A673 (cell line): ENCODE measurements around the gene GADL1.

Source experiments
- EZH2 ChIP-seq: fragments of 200-600 bp; sonication (generic); IDR thresholded peaks from 2 replicates; pipeline ENCODE4 v1.6.1; 2017; ENCODE audit warnings: borderline replicate concordance, low read depth, mild to moderate bottlenecking, mixed read lengths, antibody characterized with exemption, low read length; ENCODE audit not compliant: poor library complexity, severe bottlenecking
- TF ChIP-seq, protein P1 (sequence below): fragments of 300-800, 200-600 bp; sonication (generic); conservative IDR thresholded peaks from 2 replicates; pipeline ENCODE4 v1.5.1; 2017; ENCODE audit warnings: low read depth, mild to moderate bottlenecking, antibody characterized with exemption, low read length, moderate library complexity, mixed read lengths

DNA sequence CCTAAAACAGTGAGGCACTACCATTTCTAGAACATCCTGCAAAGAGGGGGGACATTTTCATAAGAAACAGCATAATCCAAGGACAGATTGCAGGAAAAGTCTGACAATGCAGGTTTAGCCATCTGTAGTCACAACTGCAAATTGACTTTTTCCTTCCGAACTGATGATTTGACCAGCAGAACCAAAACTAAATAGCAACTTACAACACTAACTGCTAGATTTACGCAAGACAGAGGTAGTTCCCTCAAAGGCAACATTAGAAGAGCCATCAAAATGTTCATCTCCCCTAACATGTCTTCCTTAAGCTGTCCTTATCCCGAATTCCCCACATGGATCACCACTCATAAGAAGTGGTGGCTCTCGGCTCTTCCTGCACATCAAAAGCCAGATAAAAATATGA lies 129.6 kb downstream of the GADL1 start:
- TF ChIP-seq, protein P1, sequence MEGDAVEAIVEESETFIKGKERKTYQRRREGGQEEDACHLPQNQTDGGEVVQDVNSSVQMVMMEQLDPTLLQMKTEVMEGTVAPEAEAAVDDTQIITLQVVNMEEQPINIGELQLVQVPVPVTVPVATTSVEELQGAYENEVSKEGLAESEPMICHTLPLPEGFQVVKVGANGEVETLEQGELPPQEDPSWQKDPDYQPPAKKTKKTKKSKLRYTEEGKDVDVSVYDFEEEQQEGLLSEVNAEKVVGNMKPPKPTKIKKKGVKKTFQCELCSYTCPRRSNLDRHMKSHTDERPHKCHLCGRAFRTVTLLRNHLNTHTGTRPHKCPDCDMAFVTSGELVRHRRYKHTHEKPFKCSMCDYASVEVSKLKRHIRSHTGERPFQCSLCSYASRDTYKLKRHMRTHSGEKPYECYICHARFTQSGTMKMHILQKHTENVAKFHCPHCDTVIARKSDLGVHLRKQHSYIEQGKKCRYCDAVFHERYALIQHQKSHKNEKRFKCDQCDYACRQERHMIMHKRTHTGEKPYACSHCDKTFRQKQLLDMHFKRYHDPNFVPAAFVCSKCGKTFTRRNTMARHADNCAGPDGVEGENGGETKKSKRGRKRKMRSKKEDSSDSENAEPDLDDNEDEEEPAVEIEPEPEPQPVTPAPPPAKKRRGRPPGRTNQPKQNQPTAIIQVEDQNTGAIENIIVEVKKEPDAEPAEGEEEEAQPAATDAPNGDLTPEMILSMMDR: no peak
- TF ChIP-seq EZH2: no peak
